GM10248 (cell line): Measurements from ENCODE around the gene PSMG3.

Experiments used
- CTCF ChIA-PET: fragments of 300-600 bp; sonication (Branson Sonifier 250); formaldehyde crosslinking; extraction: SDS; loops from one replicate; lab custom pipeline; 2021; ENCODE audit warnings: antibody characterized with exemption; lab: Yijun Ruan, JAX
- POLR2A ChIA-PET: fragments of 350-650 bp; sonication (Branson Sonifier 250); formaldehyde crosslinking; extraction: SDS; loops from one replicate; lab custom pipeline; 2020; ENCODE audit warnings: antibody characterized with exemption; lab: Yijun Ruan, JAX
- DNase-seq: peaks from one replicate; pipeline ENCODE4 v3.0.0; 2012; ENCODE audit errors: extremely low spot score
- TF ChIP-seq, protein P1 (sequence below): IDR thresholded peaks from 2 replicates; pipeline ENCODE4 v1.5.1; 2012; ENCODE audit warnings: mild to moderate bottlenecking, low read depth; ENCODE audit errors: extremely low read depth, missing control alignments, control extremely low read depth

Gene PSMG3

DNA sequence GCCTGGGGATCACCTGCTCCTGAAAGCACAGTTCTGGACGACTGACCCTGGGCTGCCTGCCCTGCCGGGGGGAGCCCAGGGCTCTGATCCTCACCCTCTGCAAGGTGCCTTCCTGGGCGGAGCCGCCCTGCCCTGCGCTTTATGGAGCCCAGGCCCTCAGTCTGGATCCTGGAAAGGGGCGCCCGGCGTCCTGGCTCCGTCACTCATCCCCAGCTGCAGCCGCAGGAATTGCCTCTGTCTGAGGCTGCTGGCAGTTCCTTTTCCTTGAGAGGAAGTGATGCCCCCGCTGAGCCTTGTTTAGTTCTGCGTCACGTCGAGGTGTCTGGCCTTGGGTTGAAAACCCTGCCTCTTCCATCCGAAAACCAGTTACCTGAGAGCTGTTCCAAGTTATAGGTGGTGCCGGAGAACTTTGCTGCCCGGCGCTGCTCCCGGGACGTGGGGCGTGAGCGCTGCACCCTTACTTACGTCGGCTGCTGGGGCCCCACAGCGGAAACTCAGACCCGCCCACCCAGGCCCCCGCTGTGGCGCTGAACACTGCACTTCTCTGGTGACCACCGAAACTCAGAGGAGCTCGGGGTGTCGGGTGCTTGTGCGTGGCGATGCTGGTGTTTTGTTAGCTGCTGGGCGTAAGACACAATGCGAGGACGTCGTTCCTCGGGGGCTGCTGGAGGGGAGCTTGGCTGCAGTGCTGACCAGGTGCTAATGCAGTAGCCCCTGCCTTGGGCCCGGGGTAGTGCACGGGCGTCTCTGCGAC, 34.0 kb downstream of the PSMG3 start:
- no peak for DNase-seq
- ChIA-PET POLR2A (no interaction called here), CTCF (no interaction called here)
- TF ChIP-seq, protein P1, sequence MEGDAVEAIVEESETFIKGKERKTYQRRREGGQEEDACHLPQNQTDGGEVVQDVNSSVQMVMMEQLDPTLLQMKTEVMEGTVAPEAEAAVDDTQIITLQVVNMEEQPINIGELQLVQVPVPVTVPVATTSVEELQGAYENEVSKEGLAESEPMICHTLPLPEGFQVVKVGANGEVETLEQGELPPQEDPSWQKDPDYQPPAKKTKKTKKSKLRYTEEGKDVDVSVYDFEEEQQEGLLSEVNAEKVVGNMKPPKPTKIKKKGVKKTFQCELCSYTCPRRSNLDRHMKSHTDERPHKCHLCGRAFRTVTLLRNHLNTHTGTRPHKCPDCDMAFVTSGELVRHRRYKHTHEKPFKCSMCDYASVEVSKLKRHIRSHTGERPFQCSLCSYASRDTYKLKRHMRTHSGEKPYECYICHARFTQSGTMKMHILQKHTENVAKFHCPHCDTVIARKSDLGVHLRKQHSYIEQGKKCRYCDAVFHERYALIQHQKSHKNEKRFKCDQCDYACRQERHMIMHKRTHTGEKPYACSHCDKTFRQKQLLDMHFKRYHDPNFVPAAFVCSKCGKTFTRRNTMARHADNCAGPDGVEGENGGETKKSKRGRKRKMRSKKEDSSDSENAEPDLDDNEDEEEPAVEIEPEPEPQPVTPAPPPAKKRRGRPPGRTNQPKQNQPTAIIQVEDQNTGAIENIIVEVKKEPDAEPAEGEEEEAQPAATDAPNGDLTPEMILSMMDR: no peak

DNA sequence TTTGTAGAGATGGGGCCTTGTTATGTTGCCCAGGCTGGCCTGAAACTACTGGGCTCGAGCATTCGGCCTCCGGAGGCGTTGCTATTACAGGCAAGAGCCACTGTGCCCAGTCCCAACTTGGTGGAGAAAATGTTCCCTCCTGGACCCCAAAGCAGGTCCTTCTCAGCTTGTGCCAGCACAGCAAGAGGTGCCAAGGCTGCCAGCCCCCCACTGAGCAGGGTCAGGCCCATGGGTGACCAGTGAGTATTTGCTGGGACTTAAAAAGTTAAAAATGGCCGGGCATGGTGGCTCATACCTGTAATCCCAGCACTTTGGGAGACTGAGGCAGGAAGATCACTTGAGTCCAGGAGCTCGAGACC, 34.8 kb downstream of the PSMG3 start:
- ChIA-PET POLR2A (interaction anchor here (0.6 kb wide), 1 partner anchor 46 kb away, joined by 5 read pairs; no protein-coding TSS in a partner anchor), CTCF (no interaction called here)
- DNase-seq: no peak
- TF ChIP-seq, protein P1: no peak

- ChIA-PET POLR2A (interaction anchor here (0.6 kb wide), 1 partner anchor 45 kb away, joined by 5 read pairs; no protein-coding TSS in a partner anchor), CTCF (no interaction called here)
- TF ChIP-seq, protein P1: no peak
- DNase-seq: no peak
These were observed 35.3 kb downstream of the PSMG3 start for GRCh38 chr7:1534330-1535099.

- CTCF ChIA-PET: interaction anchor here (1.0 kb wide), 1 partner anchor 29 kb away, joined by 5 read pairs; no protein-coding TSS in a partner anchor
- DNase-seq: peak; percentile 77
- POLR2A ChIA-PET: no interaction called here
- TF ChIP-seq, protein P1: no peak
These were observed 36.1 kb downstream of the PSMG3 start for GRCh38 chr7:1533547-1534329.

GRCh38 chr7:1533255-1533546, 36.6 kb downstream of the PSMG3 start:
- TF ChIP-seq, protein P1: no peak
- DNase-seq: no peak
- ChIA-PET CTCF (interaction anchor here (1.0 kb wide), 1 partner anchor 28 kb away, joined by 5 read pairs; no protein-coding TSS in a partner anchor), POLR2A (no interaction called here)

- ChIA-PET CTCF (interaction anchor here (1.0 kb wide), 1 partner anchor 27 kb away, joined by 5 read pairs; no protein-coding TSS in a partner anchor), POLR2A (no interaction called here)
- no peak for DNase-seq
- TF ChIP-seq, protein P1: no peak
These were observed 37.2 kb downstream of the PSMG3 start for GRCh38 chr7:1532456-1533254.
